HEK293 (cell line): ENCODE results near the gene LMOD1.

Experiments used
- KLF16 ChIP-seq: fragments of 450-650 bp; formaldehyde crosslinking; IDR thresholded peaks from 2 replicates; pipeline ENCODE4 v1.5.1; 2017; ENCODE audit warnings: missing biosample characterization, missing genetic modification characterization
- MYNN ChIP-seq: fragments of 450-650 bp; formaldehyde crosslinking; IDR thresholded peaks from 2 replicates; pipeline ENCODE4 v1.5.1; 2016; ENCODE audit warnings: missing biosample characterization, missing genetic modification characterization, borderline replicate concordance
- PBX3 ChIP-seq: sonication (generic); formaldehyde crosslinking; IDR thresholded peaks from 2 replicates; pipeline ENCODE4 v1.8.1; 2022; ENCODE audit warnings: mild to moderate bottlenecking, moderate library complexity, missing genetic modification reagents
- TRIM28 ChIP-seq: IDR thresholded peaks from 2 replicates; pipeline ENCODE4 v1.6.1; 2011; ENCODE audit warnings: low read length, control low read depth, borderline replicate concordance
- ZBTB48 ChIP-seq: fragments of 450-650 bp; formaldehyde crosslinking; IDR thresholded peaks from 2 replicates; pipeline ENCODE4 v1.5.1; 2016; ENCODE audit warnings: missing biosample characterization, missing genetic modification characterization
- ZNF274 ChIP-seq, 2 experiments: fragments of 200-500 bp in 1 of 2; fragments of 450-650 bp in 1 of 2; sonication (Bioruptor generic) in 1 of 2; formaldehyde crosslinking in 1 of 2; IDR thresholded peaks; 2 replicates each; pipeline versions ENCODE4 v1.5.1 to v1.6.1; 2014 to 2016; ENCODE audit warnings: borderline replicate concordance in 1 of 2, inconsistent platforms in 1 of 2, low read length in 1 of 2, missing biosample characterization in 1 of 2, missing genetic modification characterization in 1 of 2
- ZNF324 ChIP-seq: fragments of 450-650 bp; formaldehyde crosslinking; IDR thresholded peaks from 2 replicates; pipeline ENCODE4 v1.5.1; 2016; ENCODE audit warnings: missing biosample characterization, missing genetic modification characterization
- ZNF335 ChIP-seq: fragments of 450-650 bp; formaldehyde crosslinking; conservative IDR thresholded peaks from 2 replicates; pipeline ENCODE4 v1.5.1; 2016; ENCODE audit warnings: missing biosample characterization, missing genetic modification characterization
- TF ChIP-seq, protein P1 (sequence below): fragments of 450-650 bp; formaldehyde crosslinking; IDR thresholded peaks from 2 replicates; pipeline ENCODE4 v1.5.1; 2016; ENCODE audit warnings: missing biosample characterization, missing genetic modification characterization

DNA sequence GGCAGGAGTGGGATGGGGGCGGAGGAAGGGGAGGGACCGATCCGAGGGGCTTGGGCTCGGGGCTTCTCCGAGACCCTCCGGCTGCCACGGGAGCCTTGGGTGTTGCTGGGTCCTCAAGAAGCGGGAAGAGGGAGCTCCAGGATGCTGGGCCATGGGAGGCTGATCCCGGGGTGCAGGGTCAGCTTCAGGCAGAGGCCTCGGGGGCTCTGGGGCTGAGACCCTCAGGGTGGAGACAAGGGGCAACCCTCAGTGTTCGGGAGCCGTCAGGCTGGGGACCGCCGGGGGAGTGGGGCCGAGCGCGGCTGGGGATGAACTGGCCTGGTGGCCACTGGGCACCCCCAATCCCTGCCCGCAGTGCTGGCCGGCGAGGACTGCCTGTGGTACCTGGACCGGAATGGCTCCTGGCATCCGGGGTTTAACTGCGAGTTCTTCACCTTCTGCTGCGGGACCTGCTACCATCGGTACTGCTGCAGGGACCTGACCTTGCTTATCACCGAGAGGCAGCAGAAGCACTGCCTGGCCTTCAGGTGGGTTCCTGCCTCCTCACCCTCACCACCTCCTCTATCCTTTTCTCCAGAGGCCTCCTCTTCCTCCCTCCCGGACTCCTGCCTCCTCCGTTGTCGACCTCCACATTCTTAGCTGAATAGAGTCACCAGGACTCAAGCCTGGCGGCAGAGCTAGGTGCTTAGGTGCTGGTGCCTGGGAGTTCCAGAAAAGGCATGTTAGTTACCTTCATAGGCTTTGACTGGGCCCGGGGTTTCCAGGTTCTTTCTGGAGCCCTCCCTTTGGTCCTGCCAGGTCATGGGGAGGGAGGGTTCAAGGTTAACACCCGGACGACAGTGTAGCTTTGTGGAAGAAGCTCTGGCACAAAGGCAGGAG is 57.0 kb downstream of the LMOD1 start:
- TF ChIP-seq TRIM28 (no peak), ZNF324 (tag by site-specific recombination) (no peak), PBX3 (no peak), MYNN (no peak), ZNF335 (no peak), KLF16 (tag by site-specific recombination) (no peak), ZNF274 (IDR thresholded peaks at IDR 0.05; ENCODE audit: low read length) (no peak), ZNF274 (tag by site-specific recombination; IDR thresholded peaks at IDR 0.05; ENCODE audit: borderline replicate concordance) (no peak), ZBTB48 (no peak)
- TF ChIP-seq, protein P1, sequence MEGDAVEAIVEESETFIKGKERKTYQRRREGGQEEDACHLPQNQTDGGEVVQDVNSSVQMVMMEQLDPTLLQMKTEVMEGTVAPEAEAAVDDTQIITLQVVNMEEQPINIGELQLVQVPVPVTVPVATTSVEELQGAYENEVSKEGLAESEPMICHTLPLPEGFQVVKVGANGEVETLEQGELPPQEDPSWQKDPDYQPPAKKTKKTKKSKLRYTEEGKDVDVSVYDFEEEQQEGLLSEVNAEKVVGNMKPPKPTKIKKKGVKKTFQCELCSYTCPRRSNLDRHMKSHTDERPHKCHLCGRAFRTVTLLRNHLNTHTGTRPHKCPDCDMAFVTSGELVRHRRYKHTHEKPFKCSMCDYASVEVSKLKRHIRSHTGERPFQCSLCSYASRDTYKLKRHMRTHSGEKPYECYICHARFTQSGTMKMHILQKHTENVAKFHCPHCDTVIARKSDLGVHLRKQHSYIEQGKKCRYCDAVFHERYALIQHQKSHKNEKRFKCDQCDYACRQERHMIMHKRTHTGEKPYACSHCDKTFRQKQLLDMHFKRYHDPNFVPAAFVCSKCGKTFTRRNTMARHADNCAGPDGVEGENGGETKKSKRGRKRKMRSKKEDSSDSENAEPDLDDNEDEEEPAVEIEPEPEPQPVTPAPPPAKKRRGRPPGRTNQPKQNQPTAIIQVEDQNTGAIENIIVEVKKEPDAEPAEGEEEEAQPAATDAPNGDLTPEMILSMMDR: no peak
